ENCODE results near the gene ATP5PO.
"Not testable (repeated sequence)": the region's sequence is repeated elsewhere in the genome, so short reads cannot be mapped to it uniquely, and the experiment has no call there.

The ATP5PO gene

GRCh38 chr21:33897739-33898138 is 17.9 kb downstream of the ATP5PO start:
- no peak for DNase-seq

GRCh38 chr21:33897098-33897497 is 18.5 kb downstream of the ATP5PO start:
- no peak for DNase-seq

GRCh38 chr21:33896691-33897090 is 18.9 kb downstream of the ATP5PO start:
- DNase-seq, result no peak

- DNase-seq, result no peak
Observed at GRCh38 chr21:33895356-33895755, 20.2 kb downstream of the ATP5PO start.

GRCh38 chr21:33894736-33895288 is 20.8 kb downstream of the ATP5PO start:
- peak; percentile 77 for DNase-seq

GRCh38 chr21:33893917-33894316 is 21.7 kb downstream of the ATP5PO start:
- DNase-seq, result no peak

GRCh38 chr21:33892853-33893252 is 22.8 kb downstream of the ATP5PO start:
- DNase-seq, result no peak

- DNase-seq, result no peak
Observed at GRCh38 chr21:33890187-33890586, 25.4 kb downstream of the ATP5PO start.

GRCh38 chr21:33886321-33886720 is 29.3 kb downstream of the ATP5PO start:
- DNase-seq, result no peak

- DNase-seq, result no peak
Observed at GRCh38 chr21:33885172-33885514, 30.5 kb downstream of the ATP5PO start.

- no peak for DNase-seq
Observed at GRCh38 chr21:33884376-33885171, 31.0 kb downstream of the ATP5PO start.

GRCh38 chr21:33883118-33883517 is 32.5 kb downstream of the ATP5PO start:
- no peak for DNase-seq

- DNase-seq, result no peak
Observed at GRCh38 chr21:33881689-33882440, 33.7 kb downstream of the ATP5PO start.

- DNase-seq, result no peak
Observed at GRCh38 chr21:33880626-33881025, 35.0 kb downstream of the ATP5PO start.

- DNase-seq, result no peak
Observed at GRCh38 chr21:33878824-33879223, 36.8 kb downstream of the ATP5PO start.

GRCh38 chr21:33875026-33875695 is 40.4 kb downstream of the ATP5PO start:
- DNase-seq, result no peak

GRCh38 chr21:33874161-33874560 is 41.4 kb downstream of the ATP5PO start:
- no peak for DNase-seq

GRCh38 chr21:33872881-33873515 is 42.6 kb downstream of the ATP5PO start:
- DNase-seq, result no peak

- no peak for DNase-seq
Observed at GRCh38 chr21:33871171-33871570, 44.4 kb downstream of the ATP5PO start.

- no peak for DNase-seq
Observed at GRCh38 chr21:33870768-33871167, 44.8 kb downstream of the ATP5PO start.

- DNase-seq, result no peak
Observed at GRCh38 chr21:33869873-33870272, 45.7 kb downstream of the ATP5PO start.

- DNase-seq, result not testable (repeated sequence)
Observed at GRCh38 chr21:33867868-33868267, 47.7 kb downstream of the ATP5PO start.

- no peak for DNase-seq
Observed at GRCh38 chr21:33866826-33867225, 48.8 kb downstream of the ATP5PO start.
